PFSK-1 (cell line): ENCODE measurements around the gene AIFM3.

ENCODE experiments used
- FOXP2 ChIP-seq: optimal IDR thresholded peaks from 2 replicates; pipeline ENCODE3; 2011; ENCODE audit warnings: borderline replicate concordance, control low read depth, inconsistent platforms; ENCODE audit not compliant: insufficient read depth; ENCODE audit errors: extremely low read length, extremely low read depth
- POLR2AphosphoS5 ChIP-seq: IDR thresholded peaks from 2 replicates; pipeline ENCODE4 v1.6.1; 2012; ENCODE audit warnings: low read depth, mild to moderate bottlenecking, control low read depth, low read length, moderate library complexity
- REST ChIP-seq, 2 experiments: IDR thresholded peaks; 2 replicates each; pipeline versions ENCODE4 v1.6.1 to v1.8.0; 2011 to 2012; ENCODE audit warnings: low read depth in 2 of 2, low read length in 2 of 2, control low read depth in 1 of 2, inconsistent platforms in 1 of 2, mild to moderate bottlenecking in 1 of 2, moderate library complexity in 1 of 2; ENCODE audit not compliant: insufficient read depth in 1 of 2
- SIN3A ChIP-seq: IDR thresholded peaks from 2 replicates; pipeline ENCODE4 v1.6.1; 2012; ENCODE audit warnings: mild to moderate bottlenecking, low read length, moderate library complexity, borderline replicate concordance; ENCODE audit not compliant: insufficient read depth
- TAF1 ChIP-seq: IDR thresholded peaks from 2 replicates; pipeline ENCODE4 v1.6.1; 2012; ENCODE audit warnings: low read length, control low read depth, borderline replicate concordance; ENCODE audit not compliant: insufficient read depth

Gene AIFM3

DNA sequence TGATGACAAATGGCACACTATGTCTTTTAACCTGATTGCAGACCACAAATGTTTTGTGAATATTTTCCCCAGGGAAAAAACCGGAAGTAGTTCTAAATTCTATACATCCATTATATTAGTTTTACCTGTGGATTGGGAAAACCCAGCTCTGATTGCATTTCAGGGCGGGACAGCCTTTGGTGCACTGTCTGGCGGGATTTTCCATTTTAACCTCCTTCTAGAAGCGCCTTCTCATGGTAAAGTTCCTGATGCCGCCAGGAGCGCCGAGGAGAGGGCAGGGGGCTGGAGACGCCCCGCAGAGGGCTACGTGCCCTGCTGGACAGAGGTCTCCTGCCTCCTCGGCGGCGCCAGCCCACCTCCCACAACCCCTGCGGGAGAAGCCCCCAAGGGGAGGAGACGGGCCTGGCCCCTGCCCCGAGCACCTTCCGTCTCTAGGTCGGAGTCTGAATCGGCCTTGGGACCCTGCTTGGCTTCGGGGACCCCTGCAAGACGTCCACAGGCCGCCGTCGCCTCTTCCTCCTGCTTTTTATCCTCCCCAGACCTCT, 46.7 kb downstream of the AIFM3 start:
- no peak for TF ChIP-seq SIN3A
- peak; percentile 49; the same call in 1 of the 2 replicates for TF ChIP-seq POLR2AphosphoS5
- no peak for TF ChIP-seq TAF1
- TF ChIP-seq FOXP2, result no peak
- TF ChIP-seq REST (IDR thresholded peaks at IDR 0.05; ENCODE audit: insufficient read depth in 1 of 2, low read depth in 2 of 2, low read length in 2 of 2), result peak; percentile 45 to 68; a peak in 2 of 4 replicates

DNA sequence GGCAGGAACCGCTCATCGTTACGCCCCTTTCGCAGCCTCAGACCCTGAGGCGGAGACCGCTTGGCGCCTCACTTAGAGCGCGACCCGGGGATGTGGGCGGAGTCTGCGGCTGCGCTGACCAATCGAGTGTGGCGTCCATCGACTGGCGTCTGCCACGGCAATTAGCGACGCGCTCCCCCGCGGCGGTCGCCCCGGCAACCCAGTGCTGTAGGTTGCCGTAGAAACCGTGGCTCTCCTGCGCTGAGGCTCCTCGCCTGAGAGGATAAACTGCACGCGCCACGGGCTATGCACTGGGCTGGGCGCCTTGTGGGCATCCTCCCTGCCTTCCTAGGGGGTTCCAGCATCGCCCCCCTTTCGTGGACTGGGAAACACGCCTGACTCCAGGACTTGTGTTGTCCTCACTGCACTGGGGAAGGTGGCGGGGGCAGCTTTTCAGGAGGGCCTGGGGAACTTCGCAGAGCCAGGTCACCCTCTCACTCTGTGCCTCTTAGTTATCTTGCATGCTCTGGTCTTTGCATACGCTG, 47.2 kb downstream of the AIFM3 start:
- 0 out of 2 replicates have a peak, but pooled peaks have one; percentile 66 for TF ChIP-seq SIN3A
- 0 out of 2 replicates have a peak, but pooled peaks have one; percentile 31 for TF ChIP-seq TAF1
- peak; percentile 93 for TF ChIP-seq FOXP2
- TF ChIP-seq POLR2AphosphoS5, result no peak
- no peak; a peak in 1 of 4 replicates for TF ChIP-seq REST (IDR thresholded peaks at IDR 0.05; ENCODE audit: insufficient read depth in 1 of 2, low read depth in 2 of 2, low read length in 2 of 2)

DNA sequence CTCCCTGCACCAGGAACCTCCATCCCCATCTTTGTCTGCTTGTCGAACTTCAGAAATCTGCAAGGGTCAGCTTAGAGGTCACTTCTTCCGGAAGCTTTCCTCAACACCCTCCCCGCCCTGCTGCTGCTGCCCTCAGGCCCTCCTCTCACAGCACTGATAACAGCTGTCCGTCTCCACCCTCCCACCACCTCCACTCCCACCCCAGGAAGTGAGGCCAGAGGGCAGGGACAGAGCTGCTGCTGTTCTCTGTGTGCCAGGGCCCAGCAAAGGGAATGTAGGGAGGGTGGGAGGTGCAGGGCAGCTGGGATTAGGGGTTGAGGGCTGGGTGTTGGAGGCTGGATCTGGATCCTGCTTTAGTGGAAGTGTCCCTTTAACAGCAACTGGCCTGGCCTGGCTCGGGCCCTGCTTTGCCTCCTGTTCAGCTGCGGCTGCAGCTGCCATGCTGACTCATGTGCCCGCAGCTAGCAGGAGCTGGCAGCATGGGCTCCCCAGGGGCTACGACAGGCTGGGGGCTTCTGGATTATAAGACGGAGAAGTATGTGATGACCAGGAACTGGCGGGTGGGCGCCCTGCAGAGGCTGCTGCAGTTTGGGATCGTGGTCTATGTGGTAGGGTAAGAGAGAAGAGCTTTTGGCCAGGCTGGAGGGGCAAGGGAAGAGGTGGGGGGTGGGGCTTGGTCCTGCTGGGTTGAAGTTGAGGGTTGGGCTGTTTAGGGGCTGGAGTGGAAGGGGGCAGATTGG, 47.8 kb downstream of the AIFM3 start, which contains the start of gene P2RX6:
Gene P2RX6, plus strand, starts transcription at position 440 of the 740 bp plus-strand sequence. Its CDS starts 10 bp downstream, at position 450.
- peak; percentile 66; the same call in 1 of the 2 replicates for TF ChIP-seq TAF1
- TF ChIP-seq POLR2AphosphoS5, result peak; percentile 67; the same call in 1 of the 2 replicates
- no peak; the same call in 1 of the 2 replicates for TF ChIP-seq SIN3A
- TF ChIP-seq FOXP2, result peak; percentile 22
- no peak for TF ChIP-seq REST (IDR thresholded peaks at IDR 0.05; ENCODE audit: insufficient read depth in 1 of 2, low read depth in 2 of 2, low read length in 2 of 2)

DNA sequence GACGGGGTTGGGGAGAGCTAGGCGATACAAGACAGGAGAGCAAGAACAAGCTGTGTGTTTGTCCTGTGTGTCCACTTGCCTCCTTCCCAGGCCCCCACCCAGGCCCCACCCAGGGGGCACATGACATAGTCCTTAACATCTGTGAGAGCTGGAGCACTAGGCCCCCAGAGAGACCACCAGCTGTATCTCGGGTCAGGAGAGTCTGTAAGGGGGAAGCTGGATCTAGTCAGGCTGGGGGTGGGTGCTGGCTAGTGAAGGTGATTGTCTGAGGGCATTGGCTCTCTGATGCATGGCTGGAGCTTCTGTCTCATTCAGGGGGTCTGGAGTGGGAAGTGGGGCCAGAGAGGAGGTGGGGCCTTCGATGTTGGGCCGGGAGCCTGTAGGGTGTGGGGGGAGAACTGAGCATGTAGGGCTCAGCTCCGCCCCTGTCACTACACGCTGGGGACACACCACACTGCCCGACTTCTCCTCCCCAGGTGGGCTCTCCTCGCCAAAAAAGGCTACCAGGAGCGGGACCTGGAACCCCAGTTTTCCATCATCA, 48.5 kb downstream of the AIFM3 start:
- TF ChIP-seq TAF1, result no peak
- TF ChIP-seq SIN3A, result no peak
- no peak for TF ChIP-seq REST (IDR thresholded peaks at IDR 0.05; ENCODE audit: insufficient read depth in 1 of 2, low read depth in 2 of 2, low read length in 2 of 2)
- no peak for TF ChIP-seq POLR2AphosphoS5
- no peak for TF ChIP-seq FOXP2
